Stimulated activated naive B cell treated with anti-CD40 and anti-IgM and Interleukin-4, amounts not matched to agents 10 μg/mL and 1 μg/mL and 100 μg/mL, for 72 hours (primary cell): ENCODE data around the gene FAM170A.

Experiments used
- ATAC-seq, 2 donors: fragments of 150-1000 bp; cut with Tn5 transposase; replicated peaks; 2 replicates each; pipeline ENCODE4 v1.10.0; 2021; ENCODE audit warnings: moderate library complexity in 1 of 2
- DNase-seq: peaks from one replicate; pipeline ENCODE4 v3.0.0; 2021
- H3K27ac Mint-ChIP-seq: one replicate; pipeline ENCODE4 v1.8.0; 2022; ENCODE audit warnings: mild to moderate bottlenecking, mixed read lengths
- H3K27me3 Mint-ChIP-seq, 2 donors: one replicate each; pipeline ENCODE4 v1.8.0; 2022; ENCODE audit warnings: mixed read lengths in 2 of 2
- H3K36me3 Mint-ChIP-seq, 2 donors: one replicate each; pipeline ENCODE4 v1.8.0; 2022; ENCODE audit warnings: mixed read lengths in 2 of 2, mild to moderate bottlenecking in 1 of 2
- H3K4me1 Mint-ChIP-seq, 2 donors: one replicate each; pipeline ENCODE4 v1.8.0; 2022; ENCODE audit warnings: mixed read lengths in 2 of 2, mild to moderate bottlenecking in 1 of 2
- H3K4me3 Mint-ChIP-seq, 2 donors: one replicate each; pipeline ENCODE4 v1.8.0; 2022; ENCODE audit warnings: mild to moderate bottlenecking in 2 of 2, mixed read lengths in 2 of 2, moderate library complexity in 1 of 2
- H3K9me3 Mint-ChIP-seq, 2 donors: one replicate each; pipeline ENCODE4 v1.8.0; 2022; ENCODE audit warnings: mixed read lengths in 2 of 2, mild to moderate bottlenecking in 1 of 2

The FAM170A gene, protein sequence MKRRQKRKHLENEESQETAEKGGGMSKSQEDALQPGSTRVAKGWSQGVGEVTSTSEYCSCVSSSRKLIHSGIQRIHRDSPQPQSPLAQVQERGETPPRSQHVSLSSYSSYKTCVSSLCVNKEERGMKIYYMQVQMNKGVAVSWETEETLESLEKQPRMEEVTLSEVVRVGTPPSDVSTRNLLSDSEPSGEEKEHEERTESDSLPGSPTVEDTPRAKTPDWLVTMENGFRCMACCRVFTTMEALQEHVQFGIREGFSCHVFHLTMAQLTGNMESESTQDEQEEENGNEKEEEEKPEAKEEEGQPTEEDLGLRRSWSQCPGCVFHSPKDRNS

DNA sequence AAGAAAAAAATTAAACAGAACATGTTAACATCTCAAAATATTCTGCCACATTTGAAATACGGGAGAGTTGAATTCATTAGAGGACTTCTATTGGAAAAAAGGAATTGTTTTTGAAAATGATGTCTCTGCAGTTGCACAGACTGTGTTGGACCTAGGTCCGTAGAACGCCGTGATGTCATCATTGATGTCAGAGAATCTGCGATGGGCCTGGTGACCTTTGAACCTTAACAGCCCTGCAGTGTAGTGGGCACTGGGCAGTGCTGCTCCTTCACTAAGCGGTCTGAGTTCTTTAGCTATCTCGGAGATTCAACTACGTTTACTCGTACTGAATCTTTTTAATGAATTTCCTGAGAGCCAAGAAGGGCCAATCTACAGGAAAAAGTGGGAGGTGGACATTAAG is at the start of gene FAM170A:
FAM170A (plus strand) TSS at position 220 of the 400 bp plus-strand sequence. CDS start 211 bp downstream, outside the sequence.
- Mint-ChIP-seq H3K27ac (no peak within 1 kb of the TSS), H3K4me3 (no peak within 1 kb of the TSS), H3K4me1 (peaks cover 2% of the 10 kb centered on the region in 2 donors), H3K36me3 (no peaks in the 10 kb centered on the region), H3K9me3 (no peaks in the 10 kb centered on the region), H3K27me3 (peaks cover 17 to 30% of the 10 kb centered on the region in 2 donors)
- DNase-seq (no peak), ATAC-seq (no peak)

DNA sequence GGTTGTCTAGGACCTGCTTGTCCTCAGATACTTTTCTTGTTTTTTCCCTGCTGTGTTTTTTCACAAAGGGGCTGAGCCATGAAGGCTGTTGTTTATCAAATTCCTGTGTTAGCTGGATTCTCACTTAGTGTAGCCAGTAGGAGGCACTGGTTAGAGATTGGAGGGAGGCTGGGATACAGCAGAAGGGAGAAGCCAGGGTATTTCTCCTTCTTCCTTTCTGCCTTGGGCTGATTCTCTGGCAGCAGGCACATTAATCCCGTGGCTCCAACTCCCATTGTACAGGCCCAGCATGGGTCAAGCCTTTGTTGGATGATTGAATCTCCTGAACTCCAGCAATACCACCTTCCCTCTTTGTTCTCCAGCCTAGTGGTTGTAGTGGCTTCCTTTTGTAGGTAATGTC is 46.4 kb upstream of the FAM170A start:
- H3K9me3 Mint-ChIP-seq = no peaks in the 10 kb centered on the region
- peaks cover 10 to 24% of the 10 kb centered on the region in 2 donors for H3K27me3 Mint-ChIP-seq
- DNase-seq (no peak), ATAC-seq (no peak)
- no peak overlapping the region for H3K27ac Mint-ChIP-seq
- no peaks in the 10 kb centered on the region for H3K36me3 Mint-ChIP-seq
- no peak overlapping the region for H3K4me3 Mint-ChIP-seq
- peaks cover 4 to 16% of the 10 kb centered on the region in 2 donors for H3K4me1 Mint-ChIP-seq

DNA sequence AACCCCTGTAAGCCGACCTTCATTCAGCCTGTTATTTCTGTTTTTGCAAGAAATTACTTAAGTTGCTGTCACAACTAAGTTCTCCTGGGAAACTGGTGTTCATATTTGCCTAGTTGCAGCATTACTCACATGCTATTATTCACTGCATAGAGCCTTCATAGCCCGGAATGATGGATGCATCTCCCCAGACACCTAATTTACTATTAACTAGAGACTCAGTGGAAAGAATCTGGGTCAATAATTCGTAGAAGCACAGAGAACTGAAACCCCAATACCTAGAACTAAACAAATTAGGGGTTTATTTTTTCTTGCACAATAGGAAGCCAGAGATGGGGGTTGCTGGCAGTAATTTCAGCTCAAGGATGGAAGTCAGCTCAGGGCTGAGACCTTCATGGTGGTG is 45.7 kb upstream of the FAM170A start:
- ATAC-seq = peak; percentile 77 to 80
- Mint-ChIP-seq H3K4me1 (peaks cover 4 to 16% of the 10 kb centered on the region in 2 donors), H3K27me3 (peaks cover 10 to 24% of the 10 kb centered on the region in 2 donors), H3K27ac (no peak overlapping the region), H3K4me3 (no peak overlapping the region), H3K9me3 (no peaks in the 10 kb centered on the region), H3K36me3 (no peaks in the 10 kb centered on the region)
- DNase-seq = no peak

DNA sequence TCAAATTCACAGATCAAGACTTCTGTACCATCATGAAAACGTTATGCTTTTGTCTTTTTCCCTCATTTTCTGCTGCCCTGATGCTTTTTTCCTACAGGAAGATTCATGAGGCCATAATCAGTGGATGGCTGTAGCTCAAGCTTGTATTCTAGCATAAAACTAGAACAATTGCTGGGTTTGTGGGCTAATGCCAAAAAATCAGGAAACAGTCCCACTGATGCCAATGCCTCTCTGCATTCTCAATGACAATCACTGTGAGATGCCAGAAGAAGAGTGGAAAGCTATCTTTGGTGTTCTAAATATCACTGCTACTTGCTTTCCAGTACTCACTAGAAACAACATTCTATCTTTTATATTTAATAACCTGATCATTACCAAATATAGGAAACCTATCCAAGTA is 33.3 kb upstream of the FAM170A start:
- H3K4me3 Mint-ChIP-seq = no peak overlapping the region
- ATAC-seq (no peak), DNase-seq (no peak)
- H3K9me3 Mint-ChIP-seq = peaks cover 6 to 15% of the 10 kb centered on the region in 2 donors
- no peak overlapping the region for H3K27ac Mint-ChIP-seq
- H3K27me3 Mint-ChIP-seq = peaks cover 4 to 6% of the 10 kb centered on the region in 2 donors
- peaks cover 0 to 2% of the 10 kb centered on the region in 2 donors for H3K36me3 Mint-ChIP-seq
- H3K4me1 Mint-ChIP-seq = no peaks in the 10 kb centered on the region

DNA sequence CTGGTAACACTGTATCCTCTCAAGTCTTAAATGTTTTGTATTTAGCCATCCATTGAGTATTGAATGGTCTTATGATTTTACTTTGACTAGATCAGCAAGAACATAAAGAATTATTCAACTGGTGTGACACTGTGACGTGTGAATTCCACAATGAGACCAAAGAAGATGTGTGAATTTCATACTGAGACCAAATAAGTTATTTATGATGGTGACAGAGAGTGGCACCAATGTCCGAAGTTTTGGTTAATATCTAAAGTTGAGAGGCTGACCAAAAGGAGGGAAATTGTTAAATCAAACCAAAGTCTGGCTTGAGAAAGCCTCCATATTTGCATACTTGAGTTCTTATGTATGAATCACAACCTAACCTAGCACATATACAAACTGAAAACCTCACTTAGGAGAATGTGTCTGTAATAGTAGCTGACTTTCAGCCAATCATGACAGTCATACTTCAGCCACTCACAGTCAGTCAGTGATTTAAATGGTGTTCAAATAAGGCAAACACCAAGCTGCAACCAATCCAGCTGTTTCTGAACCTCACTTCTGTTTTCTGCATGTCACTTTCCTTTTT is 31.5 kb upstream of the FAM170A start:
- H3K4me3 Mint-ChIP-seq = no peak overlapping the region
- H3K27me3 Mint-ChIP-seq = peaks cover 4 to 6% of the 10 kb centered on the region in 2 donors
- H3K36me3 Mint-ChIP-seq = no peaks in the 10 kb centered on the region
- peaks cover 2 to 10% of the 10 kb centered on the region in 2 donors for H3K9me3 Mint-ChIP-seq
- no peak for DNase-seq
- H3K27ac Mint-ChIP-seq = no peak overlapping the region
- ATAC-seq = no peak
- H3K4me1 Mint-ChIP-seq = no peaks in the 10 kb centered on the region

DNA sequence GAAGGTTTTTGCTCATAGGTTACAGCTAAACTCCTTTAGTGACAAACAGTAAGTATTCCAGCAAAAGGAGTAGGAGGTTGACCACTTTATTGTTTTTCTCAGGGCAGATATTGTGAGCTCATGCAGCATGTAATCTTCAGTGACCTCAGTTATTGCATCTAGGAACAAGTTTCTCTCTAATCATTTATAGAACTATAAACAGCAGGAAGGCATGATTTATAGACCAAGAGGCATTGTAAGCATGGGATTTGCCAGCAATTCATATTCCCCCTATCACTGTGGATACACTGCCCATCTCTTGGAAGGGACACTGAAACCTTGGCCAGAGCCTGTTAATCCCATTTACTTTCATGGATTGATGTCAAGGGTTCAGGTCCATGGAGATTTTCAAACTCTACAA is 15.4 kb upstream of the FAM170A start:
- H3K9me3 Mint-ChIP-seq = peaks cover 5 to 6% of the 10 kb centered on the region in 2 donors
- DNase-seq = no peak
- H3K36me3 Mint-ChIP-seq = no peaks in the 10 kb centered on the region
- H3K27ac Mint-ChIP-seq = no peak overlapping the region
- no peaks in the 10 kb centered on the region for H3K4me1 Mint-ChIP-seq
- no peak for ATAC-seq
- no peak overlapping the region for H3K4me3 Mint-ChIP-seq
- peaks cover 10 to 13% of the 10 kb centered on the region in 2 donors for H3K27me3 Mint-ChIP-seq

DNA sequence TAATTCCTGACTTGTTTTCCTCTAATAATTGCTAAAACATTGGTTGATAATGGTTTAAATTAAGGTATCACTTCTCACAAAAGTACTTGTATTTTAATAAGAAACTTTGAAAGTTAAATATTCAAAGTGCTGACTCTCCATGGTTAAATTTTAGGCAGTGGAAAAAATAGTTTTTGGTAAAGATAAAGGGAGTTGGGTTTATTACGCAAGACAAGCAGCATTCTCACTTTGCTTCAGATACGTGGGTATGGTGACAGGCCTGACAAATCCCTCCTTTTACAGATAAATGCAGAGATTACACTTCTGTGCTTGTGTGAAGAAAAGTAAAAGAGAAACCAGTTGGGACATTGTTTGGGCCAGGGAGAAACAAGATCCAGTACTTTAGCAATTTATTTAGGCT is 14.5 kb upstream of the FAM170A start:
- H3K27me3 Mint-ChIP-seq = peaks cover 10 to 13% of the 10 kb centered on the region in 2 donors
- H3K4me3 Mint-ChIP-seq = no peak overlapping the region
- H3K36me3 Mint-ChIP-seq = no peaks in the 10 kb centered on the region
- H3K9me3 Mint-ChIP-seq = peaks cover 6 to 11% of the 10 kb centered on the region in 2 donors
- DNase-seq (no peak), ATAC-seq (no peak)
- H3K27ac Mint-ChIP-seq = no peak overlapping the region
- H3K4me1 Mint-ChIP-seq = no peaks in the 10 kb centered on the region

DNA sequence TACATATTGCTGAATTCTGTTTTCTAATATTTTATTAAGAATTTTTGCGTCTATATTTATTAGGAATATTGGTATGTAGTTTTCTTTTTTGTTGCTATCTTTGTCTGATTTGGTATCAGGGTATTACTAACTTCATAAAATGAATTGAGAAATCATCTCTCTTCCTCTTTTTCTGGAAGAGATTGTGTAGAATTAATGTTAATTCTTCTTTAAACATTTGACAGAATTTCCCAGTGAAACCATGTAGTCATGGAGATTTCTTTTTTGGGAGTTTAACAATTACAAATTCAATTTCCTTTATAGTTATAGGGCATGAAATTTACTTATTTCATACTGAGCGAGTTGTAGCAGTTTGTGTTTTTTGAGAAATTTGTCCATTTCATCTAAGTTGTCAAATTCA is 3.3 kb upstream of the FAM170A start:
- H3K27ac Mint-ChIP-seq = no peak overlapping the region
- H3K27me3 Mint-ChIP-seq = peaks cover 15 to 28% of the 10 kb centered on the region in 2 donors
- H3K36me3 Mint-ChIP-seq = no peaks in the 10 kb centered on the region
- no peak overlapping the region for H3K4me3 Mint-ChIP-seq
- DNase-seq (no peak), ATAC-seq (no peak)
- no peaks in the 10 kb centered on the region for H3K4me1 Mint-ChIP-seq
- H3K9me3 Mint-ChIP-seq = peaks cover 10 to 13% of the 10 kb centered on the region in 2 donors

DNA sequence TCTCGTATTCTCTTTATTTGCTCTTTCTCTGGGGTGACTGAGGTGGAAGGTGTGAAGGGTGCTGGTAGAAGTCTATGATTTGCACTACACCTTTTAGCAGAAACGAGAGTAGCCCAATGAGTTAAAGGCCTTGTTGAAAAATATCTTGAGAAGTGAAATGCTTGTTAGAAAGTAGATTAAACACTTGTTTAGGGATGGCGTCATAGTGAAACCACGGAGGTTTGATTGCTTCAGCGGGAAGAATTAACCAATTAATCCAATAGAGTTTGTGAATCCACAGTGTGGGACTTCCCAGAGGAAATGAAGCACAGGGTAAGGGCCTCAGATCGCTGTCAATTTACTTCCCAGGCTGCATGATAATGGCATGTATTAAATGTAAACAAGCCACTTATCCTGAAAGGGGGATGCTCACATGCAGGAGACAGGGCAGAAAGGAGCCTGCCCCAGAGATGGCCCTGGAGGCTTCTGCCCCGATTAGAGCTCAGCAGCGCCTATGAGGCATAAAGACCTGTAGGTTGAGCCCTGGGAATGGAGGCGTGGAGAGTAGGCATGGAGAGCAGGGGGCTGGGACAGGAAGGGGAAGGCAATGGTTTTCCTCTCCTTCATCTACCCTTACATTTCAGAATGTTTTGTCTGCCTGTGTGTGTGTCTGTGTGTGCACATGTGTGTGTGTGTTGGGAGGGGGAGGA is 1.5 kb downstream of the FAM170A start:
- Mint-ChIP-seq H3K4me1 (peaks cover 3 to 5% of the 10 kb centered on the region in 2 donors), H3K36me3 (no peaks in the 10 kb centered on the region), H3K4me3 (no peak overlapping the region), H3K9me3 (no peaks in the 10 kb centered on the region), H3K27ac (no peak overlapping the region), H3K27me3 (peaks cover 14 to 25% of the 10 kb centered on the region in 2 donors)
- DNase-seq (no peak), ATAC-seq (no peak)

DNA sequence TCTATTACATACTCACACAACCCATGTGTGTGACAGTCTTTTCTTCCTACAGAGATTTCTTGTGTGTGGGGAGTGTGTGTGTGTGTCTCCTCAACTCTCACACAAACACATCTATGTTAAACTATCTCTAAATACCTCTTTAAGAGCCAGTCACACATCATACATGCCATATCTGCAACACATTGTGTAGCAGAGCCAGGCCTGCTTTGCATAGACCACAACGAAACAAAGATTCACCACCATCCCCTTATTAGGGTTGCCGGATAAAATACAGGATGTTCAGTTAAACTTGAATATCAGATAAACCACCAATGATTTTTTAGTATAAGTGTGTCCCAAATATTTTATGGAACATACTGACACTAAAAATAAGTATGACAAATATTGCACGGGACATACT is 2.3 kb downstream of the FAM170A start:
- Mint-ChIP-seq H3K27ac (no peak overlapping the region), H3K27me3 (peaks cover 12 to 23% of the 10 kb centered on the region in 2 donors), H3K9me3 (no peaks in the 10 kb centered on the region), H3K4me1 (peaks cover 3 to 5% of the 10 kb centered on the region in 2 donors), H3K36me3 (no peaks in the 10 kb centered on the region), H3K4me3 (no peak overlapping the region)
- ATAC-seq = no peak
- no peak for DNase-seq

DNA sequence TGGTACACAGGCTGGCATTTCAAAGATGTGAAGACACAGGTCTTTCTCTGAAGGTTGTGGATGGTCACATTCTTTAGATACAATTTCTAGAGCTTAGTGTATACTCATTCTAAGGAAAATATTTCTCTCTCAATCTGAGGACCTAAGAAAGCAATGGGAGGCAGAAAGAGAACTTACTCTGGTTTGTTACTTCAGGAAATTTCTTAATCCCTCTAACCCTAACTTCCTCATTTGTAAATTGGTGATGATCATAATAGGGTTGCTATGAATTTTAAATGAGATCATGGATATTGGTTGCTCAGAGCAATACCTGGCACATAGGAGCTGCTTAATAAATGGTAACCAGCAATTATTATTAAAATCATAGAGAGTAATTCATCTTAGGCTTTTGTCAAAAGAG is 22.1 kb downstream of the FAM170A start:
- Mint-ChIP-seq H3K4me1 (no peaks in the 10 kb centered on the region), H3K27me3 (peaks cover 13 to 15% of the 10 kb centered on the region in 2 donors), H3K4me3 (no peak overlapping the region), H3K36me3 (no peaks in the 10 kb centered on the region), H3K9me3 (no peaks in the 10 kb centered on the region), H3K27ac (no peak overlapping the region)
- ATAC-seq (no peak), DNase-seq (no peak)

DNA sequence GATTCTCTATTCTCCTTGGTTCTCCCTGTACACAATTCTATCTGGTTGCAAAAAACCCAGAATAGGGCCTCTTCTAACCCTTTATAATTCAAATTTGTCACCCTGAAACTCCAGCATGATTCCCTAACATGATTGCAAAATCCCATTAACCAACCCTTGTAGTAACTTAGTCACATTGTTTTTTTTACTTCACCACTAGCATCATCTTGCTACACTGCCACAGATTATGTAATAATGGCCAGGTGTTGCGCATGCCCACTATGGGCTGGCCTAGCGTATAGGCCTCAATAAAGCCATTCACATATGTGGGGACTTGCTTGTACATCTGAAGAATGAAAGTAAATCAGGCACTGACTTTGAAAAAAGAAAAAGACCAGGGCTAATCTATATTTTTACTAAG is 25.7 kb downstream of the FAM170A start:
- no peaks in the 10 kb centered on the region for H3K4me1 Mint-ChIP-seq
- no peaks in the 10 kb centered on the region for H3K36me3 Mint-ChIP-seq
- peaks cover 5 to 6% of the 10 kb centered on the region in 2 donors for H3K27me3 Mint-ChIP-seq
- DNase-seq (no peak), ATAC-seq (no peak)
- H3K9me3 Mint-ChIP-seq = no peaks in the 10 kb centered on the region
- H3K4me3 Mint-ChIP-seq = no peak overlapping the region
- no peak overlapping the region for H3K27ac Mint-ChIP-seq

DNA sequence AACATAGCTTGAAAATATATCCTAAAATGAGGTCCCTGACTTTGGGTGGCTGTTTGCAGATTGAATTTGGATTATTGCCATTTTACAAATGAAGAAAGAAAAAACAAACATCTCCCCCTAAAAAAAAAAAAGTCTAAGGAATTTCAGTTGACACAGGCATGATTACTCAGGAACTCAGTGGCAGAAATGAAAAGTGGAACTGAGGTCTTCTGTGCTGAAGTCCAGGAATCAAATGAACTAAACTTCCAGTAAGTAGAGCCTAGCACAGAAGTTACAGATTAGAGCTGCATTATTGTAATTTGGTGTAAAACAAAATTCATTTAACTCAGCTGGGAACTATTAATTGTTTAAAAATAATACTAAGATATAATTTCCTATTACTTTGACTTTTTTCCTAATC is 26.7 kb downstream of the FAM170A start:
- ATAC-seq (no peak), DNase-seq (no peak)
- H3K4me1 Mint-ChIP-seq = no peaks in the 10 kb centered on the region
- no peak overlapping the region for H3K27ac Mint-ChIP-seq
- H3K36me3 Mint-ChIP-seq = no peaks in the 10 kb centered on the region
- no peaks in the 10 kb centered on the region for H3K9me3 Mint-ChIP-seq
- no peak overlapping the region for H3K4me3 Mint-ChIP-seq
- H3K27me3 Mint-ChIP-seq = no peaks in the 10 kb centered on the region

DNA sequence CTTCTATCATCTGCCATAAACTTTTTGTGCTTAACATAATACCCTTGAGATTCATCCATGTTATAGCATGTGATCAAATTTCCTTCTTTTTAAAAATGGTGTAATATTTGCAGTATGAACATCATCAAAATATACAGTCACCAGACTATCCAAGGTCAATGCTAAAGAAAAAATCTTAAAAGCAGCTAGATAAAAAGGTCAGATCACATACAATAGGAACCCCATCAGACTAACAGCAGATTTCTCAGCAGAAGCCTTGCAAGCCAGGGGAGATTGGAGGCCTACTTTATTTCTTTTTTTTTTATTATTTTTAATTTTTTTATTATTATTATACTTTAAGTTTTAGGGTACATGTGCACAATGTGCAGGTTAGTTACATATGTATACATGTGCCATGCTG is 37.2 kb downstream of the FAM170A start:
- Mint-ChIP-seq H3K36me3 (peaks cover 0 to 2% of the 10 kb centered on the region in 2 donors), H3K27ac (no peak overlapping the region), H3K27me3 (peaks cover 0 to 4% of the 10 kb centered on the region in 2 donors), H3K4me3 (no peak overlapping the region), H3K9me3 (peaks cover 10% of the 10 kb centered on the region in 2 donors), H3K4me1 (no peaks in the 10 kb centered on the region)
- ATAC-seq = no peak
- no peak for DNase-seq
